Neural progenitor cell (in vitro differentiated cells): Measurements from ENCODE around the gene CES5A. TPM values are rescaled to one million over a fixed set of nuclear protein-coding genes. Genes with fewer than 3 reads are reported as not detected.
"Not testable (repeated sequence)": the region's sequence is repeated elsewhere in the genome, so short reads cannot be mapped to it uniquely, and the experiment has no call there.

ENCODE experiments used
- DNase-seq: peaks from one replicate; pipeline ENCODE4 v3.0.0-alpha.2; 2016; ENCODE audit warnings: low spot score
- H2AFZ ChIP-seq: fragments of 200-600 bp; sonication (generic); replicated peaks from 2 replicates; pipeline ENCODE4 v1.6.1; 2016; ENCODE audit warnings: antibody characterized with exemption
- H3F3A ChIP-seq: fragments of 200-600 bp; sonication (generic); 2 replicates; pipeline ENCODE4 v1.6.1; 2016; ENCODE audit warnings: antibody characterized with exemption, low read depth
- H3K27ac ChIP-seq: fragments of 200-600 bp; sonication (generic); 2 replicates; pipeline ENCODE4 v1.5.1; 2016; ENCODE audit warnings: mild to moderate bottlenecking
- H3K27me3 ChIP-seq: fragments of 200-600 bp; sonication (generic); 2 replicates; pipeline ENCODE4 v1.6.1; 2016; ENCODE audit warnings: mild to moderate bottlenecking, moderate library complexity
- H3K36me3 ChIP-seq: fragments of 200-600 bp; sonication (generic); 2 replicates; pipeline ENCODE4 v1.5.1; 2016
- H3K4me1 ChIP-seq: fragments of 200-600 bp; sonication (generic); 2 replicates; pipeline ENCODE4 v1.6.1; 2016; ENCODE audit warnings: mixed run types
- H3K4me2 ChIP-seq: fragments of 200-600 bp; sonication (generic); 2 replicates; pipeline ENCODE4 v1.6.1; 2016
- H3K4me3 ChIP-seq: fragments of 200-600 bp; sonication (generic); 2 replicates; pipeline ENCODE4 v1.5.1; 2016
- H3K79me2 ChIP-seq: fragments of 200-600 bp; sonication (generic); 2 replicates; pipeline ENCODE4 v1.6.1; 2016; ENCODE audit warnings: low read depth
- H3K9ac ChIP-seq: fragments of 200-600 bp; sonication (generic); 2 replicates; pipeline ENCODE4 v1.6.1; 2016
- H3K9me3 ChIP-seq: fragments of 200-600 bp; sonication (generic); 2 replicates; pipeline ENCODE4 v1.5.1; 2016; ENCODE audit warnings: low read depth
- H4K20me1 ChIP-seq: fragments of 200-600 bp; sonication (generic); 2 replicates; pipeline ENCODE4 v1.6.1; 2016; ENCODE audit warnings: low read depth
- H3K27ac Mint-ChIP-seq: 3 replicates; pipeline ENCODE4 v1.8.0; 2021; ENCODE audit warnings: mixed read lengths
- H3K27me3 Mint-ChIP-seq: 2 replicates; pipeline ENCODE4 v1.8.0; 2022; ENCODE audit warnings: low read depth, mild to moderate bottlenecking, inconsistent platforms, moderate library complexity, mixed read lengths; ENCODE audit not compliant: insufficient read depth
- H3K36me3 Mint-ChIP-seq: 3 replicates; pipeline ENCODE4 v1.8.0; 2021; ENCODE audit warnings: mixed read lengths
- H3K4me1 Mint-ChIP-seq: 3 replicates; pipeline ENCODE4 v1.8.0; 2021; ENCODE audit warnings: mixed read lengths
- H3K4me3 Mint-ChIP-seq: 3 replicates; pipeline ENCODE4 v1.8.0; 2021; ENCODE audit warnings: mild to moderate bottlenecking, moderate library complexity, mixed read lengths
- H3K9me3 Mint-ChIP-seq: 3 replicates; pipeline ENCODE4 v1.8.0; 2020; ENCODE audit warnings: mixed read lengths
- CTCF ChIP-seq: fragments of 200-600 bp; sonication (generic); IDR thresholded peaks from 2 replicates; pipeline ENCODE4 v1.5.1; 2017; ENCODE audit warnings: antibody characterized with exemption, mild to moderate bottlenecking
- EZH2 ChIP-seq: fragments of 200-600 bp; sonication (generic); IDR thresholded peaks from 2 replicates; pipeline ENCODE4 v1.6.1; 2017; ENCODE audit warnings: antibody characterized with exemption, mild to moderate bottlenecking, moderate library complexity
- EZH2phosphoT487 ChIP-seq: fragments of 200-600 bp; sonication (generic); IDR thresholded peaks from 2 replicates; pipeline ENCODE4 v1.6.1; 2017; ENCODE audit warnings: antibody characterized with exemption
- total RNA-seq: library from RNA; depleted of rRNA; stranded (reverse); fragments of >200 nt; gene quantifications from 2 replicates; pipeline ENCODE4 v1.2.3, GENCODE V29; 2015; ENCODE audit warnings: low replicate concordance

The CES5A gene
- total RNA-seq, 1 donor from 2014 or later: not detected

- Histone ChIP-seq H3F3A (no peaks in the 10 kb centered on the region), H3K36me3 (no peaks in the 10 kb centered on the region), H3K27ac (no peak overlapping the region), H2AFZ (no peak overlapping the region), H4K20me1 (no peaks in the 10 kb centered on the region), H3K4me1 (no peaks in the 10 kb centered on the region), H3K4me3 (no peak overlapping the region), H3K27me3 (no peaks in the 10 kb centered on the region), H3K79me2 (no peaks in the 10 kb centered on the region), H3K4me2 (no peak overlapping the region), H3K9ac (no peak overlapping the region), H3K9me3 (no peaks in the 10 kb centered on the region)
- Mint-ChIP-seq H3K36me3 (no peaks in the 10 kb centered on the region), H3K27ac (no peak overlapping the region), H3K27me3 (peaks cover 4% of the 10 kb centered on the region), H3K9me3 (no peaks in the 10 kb centered on the region), H3K4me1 (no peaks in the 10 kb centered on the region), H3K4me3 (no peak overlapping the region)
- no peak for TF ChIP-seq EZH2
- no peak for TF ChIP-seq CTCF
- TF ChIP-seq EZH2phosphoT487: no peak
- no peak for DNase-seq
These were observed 64.7 kb downstream of the CES5A start for GRCh38 chr16:55810451-55810961.

- no peaks in the 10 kb centered on the region for H3F3A ChIP-seq
- no peak overlapping the region for H3K27ac Mint-ChIP-seq
- no peaks in the 10 kb centered on the region for H3K79me2 ChIP-seq
- H3K9me3 ChIP-seq: no peaks in the 10 kb centered on the region
- no peaks in the 10 kb centered on the region for H3K4me1 ChIP-seq
- H3K9ac ChIP-seq: no peak overlapping the region
- H3K4me3 ChIP-seq: no peak overlapping the region
- H3K27me3 ChIP-seq: no peaks in the 10 kb centered on the region
- no peaks in the 10 kb centered on the region for H3K9me3 Mint-ChIP-seq
- no peaks in the 10 kb centered on the region for H3K36me3 ChIP-seq
- no peak overlapping the region for H2AFZ ChIP-seq
- no peak overlapping the region for H3K4me2 ChIP-seq
- H3K4me1 Mint-ChIP-seq: no peaks in the 10 kb centered on the region
- peaks cover 3% of the 10 kb centered on the region for H3K27me3 Mint-ChIP-seq
- H4K20me1 ChIP-seq: no peaks in the 10 kb centered on the region
- no peak for DNase-seq
- no peaks in the 10 kb centered on the region for H3K36me3 Mint-ChIP-seq
- H3K4me3 Mint-ChIP-seq: no peak overlapping the region
- TF ChIP-seq EZH2: no peak
- no peak for TF ChIP-seq CTCF
- TF ChIP-seq EZH2phosphoT487: no peak
- no peak overlapping the region for H3K27ac ChIP-seq
These were observed 65.3 kb downstream of the CES5A start for GRCh38 chr16:55809851-55810250.

GRCh38 chr16:55809386-55809785 lies 65.8 kb downstream of the CES5A start:
- no peak overlapping the region for H3K27ac ChIP-seq
- no peaks in the 10 kb centered on the region for H3K27me3 ChIP-seq
- no peak overlapping the region for H3K4me2 ChIP-seq
- no peak overlapping the region for H3K4me3 ChIP-seq
- DNase-seq: no peak
- Mint-ChIP-seq H3K9me3 (no peaks in the 10 kb centered on the region), H3K4me3 (no peak overlapping the region), H3K4me1 (no peaks in the 10 kb centered on the region), H3K27ac (no peak overlapping the region), H3K27me3 (no peaks in the 10 kb centered on the region), H3K36me3 (no peaks in the 10 kb centered on the region)
- no peaks in the 10 kb centered on the region for H3K79me2 ChIP-seq
- H3K9me3 ChIP-seq: no peaks in the 10 kb centered on the region
- no peak overlapping the region for H3K9ac ChIP-seq
- TF ChIP-seq EZH2: no peak
- no peak for TF ChIP-seq EZH2phosphoT487
- TF ChIP-seq CTCF: no peak
- H4K20me1 ChIP-seq: no peaks in the 10 kb centered on the region
- no peaks in the 10 kb centered on the region for H3K36me3 ChIP-seq
- no peaks in the 10 kb centered on the region for H3F3A ChIP-seq
- H2AFZ ChIP-seq: no peak overlapping the region
- H3K4me1 ChIP-seq: no peaks in the 10 kb centered on the region

GRCh38 chr16:55808286-55808685 lies 66.9 kb downstream of the CES5A start:
- not testable (repeated sequence) for H3K79me2 ChIP-seq, H3K36me3 ChIP-seq, H3K9me3 ChIP-seq, H3K4me3 Mint-ChIP-seq, H3K4me2 ChIP-seq, DNase-seq, H3K4me1 Mint-ChIP-seq, H4K20me1 ChIP-seq, H2AFZ ChIP-seq, H3F3A ChIP-seq, H3K27ac Mint-ChIP-seq, H3K4me1 ChIP-seq, H3K9ac ChIP-seq, H3K27ac ChIP-seq, H3K9me3 Mint-ChIP-seq, H3K27me3 ChIP-seq, H3K27me3 Mint-ChIP-seq, H3K4me3 ChIP-seq, H3K36me3 Mint-ChIP-seq

GRCh38 chr16:55805104-55805503 lies 70.1 kb downstream of the CES5A start:
- not testable (repeated sequence) for H3K36me3 ChIP-seq, H3K4me3 Mint-ChIP-seq, H3K4me2 ChIP-seq, H4K20me1 ChIP-seq, DNase-seq, H3K4me1 Mint-ChIP-seq, H3K9me3 ChIP-seq, H3K9me3 Mint-ChIP-seq, H3K27ac ChIP-seq, H3K79me2 ChIP-seq, H3K4me3 ChIP-seq, H3K4me1 ChIP-seq, H3K27me3 ChIP-seq, H2AFZ ChIP-seq, H3K9ac ChIP-seq, H3K27ac Mint-ChIP-seq, H3K36me3 Mint-ChIP-seq, H3F3A ChIP-seq, H3K27me3 Mint-ChIP-seq

- not testable (repeated sequence) for H3K36me3 Mint-ChIP-seq, H2AFZ ChIP-seq, H3K27me3 ChIP-seq, DNase-seq, H3K4me2 ChIP-seq, H3K4me3 Mint-ChIP-seq, H4K20me1 ChIP-seq, H3K27me3 Mint-ChIP-seq, H3K79me2 ChIP-seq, H3F3A ChIP-seq, H3K4me1 Mint-ChIP-seq, H3K9me3 ChIP-seq, H3K9ac ChIP-seq, H3K4me1 ChIP-seq, H3K27ac ChIP-seq, H3K9me3 Mint-ChIP-seq, H3K4me3 ChIP-seq, H3K27ac Mint-ChIP-seq, H3K36me3 ChIP-seq
These were observed 71.5 kb downstream of the CES5A start for GRCh38 chr16:55803681-55804080.
